GM12878 (cell line): ENCODE results near the gene NAT10. TPM values are rescaled to one million over a fixed set of nuclear protein-coding genes. Genes with fewer than 3 reads are reported as not detected.

Source experiments
- ATAC-seq: fragments of 200-7000 bp; cut with Tn5 transposase; 3 replicates; pipeline ENCODE4 v1.9.1; 2020; ENCODE audit warnings: mild to moderate bottlenecking, moderate library complexity
- BruUV-seq: library from RNA; stranded (reverse); fragments of 400-500 nt; replicated peaks from 2 replicates; lab custom pipeline; 2021; lab: Mats Ljungman, UMichigan
- CTCF ChIA-PET: fragments of 300-600 bp; sonication (Branson Sonifier 250); formaldehyde crosslinking; extraction: SDS; loops from one replicate; lab custom pipeline; 2021; ENCODE audit warnings: inconsistent platforms; lab: Yijun Ruan, JAX
- POLR2A ChIA-PET: fragments of 350-600 bp; formaldehyde crosslinking; extraction: SDS; loops from one replicate; lab custom pipeline; 2021; ENCODE audit warnings: inconsistent platforms; lab: Charles Lee
- RAD21 ChIA-PET: fragments of 300-600 bp; sonication (Branson Sonifier 250); formaldehyde crosslinking; loops from one replicate; lab custom pipeline; 2023; ENCODE audit warnings: antibody characterized with exemption; ENCODE audit not compliant: unreplicated experiment; lab: Charles Lee
- SMC1A ChIA-PET: fragments of 300-600 bp; sonication (Branson Sonifier 250); formaldehyde crosslinking; loops from one replicate; lab custom pipeline; 2023; ENCODE audit not compliant: unreplicated experiment, uncharacterized antibody; lab: Charles Lee
- DNase-seq: peaks from one replicate; pipeline ENCODE4 v3.0.0-alpha.2; 2011; ENCODE audit warnings: low read depth, low spot score
- FAIRE-seq: peaks from 3 replicates; lab custom pipeline; 2011; peaks lifted over from hg19 to GRCh38; lab: Jason Lieb, UNC
- H2AFZ ChIP-seq: 2 replicates; pipeline ENCODE4 v1.6.0; 2011; ENCODE audit warnings: low read depth, low read length, control low read depth; ENCODE audit not compliant: control insufficient read depth
- H3K27ac ChIP-seq: 2 replicates; pipeline ENCODE4 v1.5.1; 2011; ENCODE audit warnings: control low read depth; ENCODE audit not compliant: control insufficient read depth, insufficient read depth
- H3K27me3 ChIP-seq, 2 experiments: replicated peaks in 1 of 2; 2 replicates each; pipeline versions ENCODE4 v1.6.0 to v1.6.1; 2011; ENCODE audit warnings: low read length in 1 of 2; ENCODE audit not compliant: control insufficient read depth in 2 of 2, insufficient read depth in 2 of 2
- H3K36me3 ChIP-seq, 2 experiments: 2 replicates each; pipeline ENCODE4 v1.5.1; 2011; ENCODE audit warnings: low read length in 1 of 2; ENCODE audit not compliant: control insufficient read depth in 2 of 2, insufficient read depth in 2 of 2
- H3K4me1 ChIP-seq: 2 replicates; pipeline ENCODE4 v1.6.1; 2011; ENCODE audit warnings: mild to moderate bottlenecking, low read length, moderate library complexity, mixed read lengths; ENCODE audit not compliant: control insufficient read depth, insufficient read depth
- H3K4me2 ChIP-seq: 2 replicates; pipeline ENCODE4 v1.6.0; 2011; ENCODE audit warnings: control low read depth; ENCODE audit not compliant: control insufficient read depth, insufficient read depth
- H3K4me3 ChIP-seq: fragments of 200-600 bp; sonication (generic); 2 replicates; pipeline ENCODE4 v1.5.1; 2016
- H3K79me2 ChIP-seq: 2 replicates; pipeline ENCODE4 v1.6.0; 2011; ENCODE audit warnings: low read length; ENCODE audit not compliant: control insufficient read depth, insufficient read depth
- H3K9ac ChIP-seq: 2 replicates; pipeline ENCODE4 v1.8.0; 2011; ENCODE audit warnings: low read length, control low read depth, mixed read lengths; ENCODE audit not compliant: control insufficient read depth, insufficient read depth
- H3K9me3 ChIP-seq: replicated peaks from 3 replicates; pipeline ENCODE4 v1.5.1; 2011; ENCODE audit warnings: mild to moderate bottlenecking, low read length; ENCODE audit not compliant: control insufficient read depth, insufficient read depth
- H4K20me1 ChIP-seq: 2 replicates; pipeline ENCODE4 v1.6.0; 2011; ENCODE audit not compliant: control insufficient read depth, insufficient read depth
- HDAC2 ChIP-seq: fragments of 200-600 bp; sonication (generic); IDR thresholded peaks from 2 replicates; pipeline ENCODE4 v1.6.1; 2017
- HDAC6 ChIP-seq: fragments of 200-600 bp; sonication (generic); IDR thresholded peaks from one replicate; pipeline ENCODE4 v1.8.0; 2017; ENCODE audit warnings: antibody characterized with exemption; ENCODE audit not compliant: unreplicated experiment
- JUND ChIP-seq: IDR thresholded peaks from 2 replicates; pipeline ENCODE4 v1.6.1; 2012; ENCODE audit warnings: low read depth, mild to moderate bottlenecking, low read length, improper control_type of control experiment, moderate library complexity
- KAT2A ChIP-seq: conservative IDR thresholded peaks from 2 replicates; pipeline ENCODE4 v1.6.1; 2011; ENCODE audit warnings: low read depth, low read length; ENCODE audit not compliant: control insufficient read depth
- NFYA ChIP-seq: IDR thresholded peaks from 2 replicates; pipeline ENCODE4 v1.6.1; 2011; ENCODE audit warnings: low read depth, mild to moderate bottlenecking, low read length, improper control_type of control experiment, borderline replicate concordance
- ZBED1 ChIP-seq: IDR thresholded peaks from 2 replicates; pipeline ENCODE4 v1.6.1; 2016; ENCODE audit warnings: borderline replicate concordance
- WGBS: methylation state at CpG from one replicate; pipeline ENCODE4 v1.1.6; 2016; ENCODE audit warnings: low lambda C conversion rate; ENCODE audit not compliant: insufficient replicate concordance, insufficient coverage; ENCODE audit errors: missing lambda C conversion rate; 5-methylcytosine and 5-hydroxymethylcytosine counted together
- in situ Hi-C: fragments of 300-500 bp; cut with MboI; formaldehyde crosslinking; loops from 9 replicates; pipeline ENCODE4 v1.14.3; 2018; ENCODE audit warnings: mixed read lengths
- intact Hi-C: fragments of 100-400 bp; cut with micrococcal nuclease; formaldehyde crosslinking; loops from one replicate; pipeline ENCODE4 v1.14.2; 2022; ENCODE audit not compliant: unreplicated experiment
- polyA plus RNA-seq, 11 experiments: library from polyadenylated mRNA; depleted of rRNA in 4 of 11; unstranded in 6 of 11; stranded (reverse) in 5 of 11; fragments of >200 nt; fragmentation: Nextera tagmentation in 4 of 11; fragmentation: Illumina TruSeq in 1 of 11; extraction: Ambion mirVana in 4 of 11; extraction: Trizol in 1 of 11; gene quantifications; 1 replicate in 1 of 11; 2 replicates in 10 of 11; pipeline versions ENCODE4 v1.2.1 to v1.2.3, GENCODE V29; 2011 to 2016; ENCODE audit warnings: inconsistent platforms in 2 of 11, missing spikeins in 2 of 11, low read depth in 1 of 11
- total RNA-seq, 4 experiments: library from RNA; depleted of rRNA in 3 of 4; stranded (reverse); fragments of >200 nt in 3 of 4; fragmentation: Illumina TruSeq in 1 of 4; extraction: Trizol in 1 of 4; gene quantifications; 2 replicates each; pipeline versions ENCODE4 v1.2.1 to v1.2.3, GENCODE V29; 2013 to 2021
- TF ChIP-seq, protein P1 (sequence below): IDR thresholded peaks from 2 replicates; pipeline ENCODE4 v1.6.1; 2011; ENCODE audit warnings: low read depth, mild to moderate bottlenecking, low read length, moderate library complexity, borderline replicate concordance; ENCODE audit errors: extremely low read depth
- TF ChIP-seq, protein P2 (sequence below): fragments of 450-650 bp; conservative IDR thresholded peaks from 2 replicates; pipeline ENCODE4 v1.6.1; 2017; ENCODE audit warnings: mild to moderate bottlenecking, moderate library complexity
- TF ChIP-seq, protein P3 (sequence below): IDR thresholded peaks from 2 replicates; pipeline ENCODE4 v1.6.1; 2011; ENCODE audit warnings: borderline replicate concordance, low read depth, mild to moderate bottlenecking, moderate library complexity, mixed read lengths, low read length; ENCODE audit not compliant: insufficient read depth; ENCODE audit errors: extremely low read length
- TF ChIP-seq, protein P4 (sequence below): fragments of 450-650 bp; IDR thresholded peaks from 2 replicates; pipeline ENCODE4 v1.6.1; 2018; ENCODE audit warnings: borderline replicate concordance, mild to moderate bottlenecking; ENCODE audit not compliant: partially characterized antibody
- TF ChIP-seq, protein P5 (sequence below): fragments of 450-650 bp; IDR thresholded peaks from 2 replicates; pipeline ENCODE4 v1.6.1; 2016; ENCODE audit warnings: mild to moderate bottlenecking, moderate library complexity, borderline replicate concordance
- TF ChIP-seq, protein P6 (sequence below): fragments of 450-650 bp; IDR thresholded peaks from 2 replicates; pipeline ENCODE4 v1.6.1; 2014; ENCODE audit warnings: mild to moderate bottlenecking

Gene NAT10
- total and polyA plus RNA-seq, 10 of the 15 experiments (the other 5 are each of a cell fraction or from before 2014, with no cell fraction given), result 45.1 to 95.5 (median 72.8) TPM

DNA sequence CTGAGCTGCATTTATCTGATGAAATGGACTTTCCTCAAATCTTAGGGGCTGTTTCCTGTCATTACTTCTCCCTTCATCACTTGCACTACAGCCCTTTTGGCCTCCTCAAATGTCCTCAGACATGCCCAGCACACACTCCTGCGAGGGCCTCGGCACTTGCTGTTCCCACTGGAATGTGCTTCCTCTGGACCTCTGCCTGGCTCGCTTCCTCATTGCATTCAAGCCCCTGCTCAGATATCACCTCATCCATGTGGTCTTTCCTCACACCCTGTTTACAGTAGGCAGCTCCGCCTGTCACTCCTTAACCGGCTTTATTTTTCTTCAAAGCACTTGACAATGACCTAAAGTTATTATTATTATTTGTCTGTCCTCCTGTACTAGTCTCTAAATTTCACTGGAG is 9.0 kb downstream of the NAT10 start:
- ChIA-PET CTCF (no interaction called here), RAD21 (no interaction called here), POLR2A (no interaction called here), SMC1A (interaction anchor here (1.6 to 1.8 kb wide), 2 partner anchors 31 to 60 kb away, joined by 3 to 4 read pairs; no protein-coding TSS in a partner anchor)
- Histone ChIP-seq H3K4me3 (no peak overlapping the region), H2AFZ (no peak overlapping the region), H3K27me3 (no peaks in the 10 kb centered on the region), H3K79me2 (peaks cover 3% of the 10 kb centered on the region), H3K9ac (no peak overlapping the region), H3K36me3 (peaks cover 40 to 62% of the 10 kb centered on the region in 2 experiments), H3K9me3 (no peaks in the 10 kb centered on the region), H3K27ac (no peak overlapping the region), H3K4me2 (no peak overlapping the region), H4K20me1 (no peaks in the 10 kb centered on the region), H3K4me1 (no peaks in the 10 kb centered on the region)
- intact Hi-C loops (no loop called here), in situ Hi-C loops (no loop called here)
- TF ChIP-seq KAT2A (no peak), JUND (no peak), HDAC6 (no peak), ZBED1 (no peak), NFYA (no peak), HDAC2 (no peak)
- TF ChIP-seq, protein P1, sequence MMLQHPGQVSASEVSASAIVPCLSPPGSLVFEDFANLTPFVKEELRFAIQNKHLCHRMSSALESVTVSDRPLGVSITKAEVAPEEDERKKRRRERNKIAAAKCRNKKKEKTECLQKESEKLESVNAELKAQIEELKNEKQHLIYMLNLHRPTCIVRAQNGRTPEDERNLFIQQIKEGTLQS, result no peak
- TF ChIP-seq, protein P2, sequence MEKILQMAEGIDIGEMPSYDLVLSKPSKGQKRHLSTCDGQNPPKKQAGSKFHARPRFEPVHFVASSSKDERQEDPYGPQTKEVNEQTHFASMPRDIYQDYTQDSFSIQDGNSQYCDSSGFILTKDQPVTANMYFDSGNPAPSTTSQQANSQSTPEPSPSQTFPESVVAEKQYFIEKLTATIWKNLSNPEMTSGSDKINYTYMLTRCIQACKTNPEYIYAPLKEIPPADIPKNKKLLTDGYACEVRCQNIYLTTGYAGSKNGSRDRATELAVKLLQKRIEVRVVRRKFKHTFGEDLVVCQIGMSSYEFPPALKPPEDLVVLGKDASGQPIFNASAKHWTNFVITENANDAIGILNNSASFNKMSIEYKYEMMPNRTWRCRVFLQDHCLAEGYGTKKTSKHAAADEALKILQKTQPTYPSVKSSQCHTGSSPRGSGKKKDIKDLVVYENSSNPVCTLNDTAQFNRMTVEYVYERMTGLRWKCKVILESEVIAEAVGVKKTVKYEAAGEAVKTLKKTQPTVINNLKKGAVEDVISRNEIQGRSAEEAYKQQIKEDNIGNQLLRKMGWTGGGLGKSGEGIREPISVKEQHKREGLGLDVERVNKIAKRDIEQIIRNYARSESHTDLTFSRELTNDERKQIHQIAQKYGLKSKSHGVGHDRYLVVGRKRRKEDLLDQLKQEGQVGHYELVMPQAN, result no peak
- TF ChIP-seq, protein P3, sequence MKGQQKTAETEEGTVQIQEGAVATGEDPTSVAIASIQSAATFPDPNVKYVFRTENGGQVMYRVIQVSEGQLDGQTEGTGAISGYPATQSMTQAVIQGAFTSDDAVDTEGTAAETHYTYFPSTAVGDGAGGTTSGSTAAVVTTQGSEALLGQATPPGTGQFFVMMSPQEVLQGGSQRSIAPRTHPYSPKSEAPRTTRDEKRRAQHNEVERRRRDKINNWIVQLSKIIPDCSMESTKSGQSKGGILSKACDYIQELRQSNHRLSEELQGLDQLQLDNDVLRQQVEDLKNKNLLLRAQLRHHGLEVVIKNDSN, result no peak
- TF ChIP-seq, protein P4, sequence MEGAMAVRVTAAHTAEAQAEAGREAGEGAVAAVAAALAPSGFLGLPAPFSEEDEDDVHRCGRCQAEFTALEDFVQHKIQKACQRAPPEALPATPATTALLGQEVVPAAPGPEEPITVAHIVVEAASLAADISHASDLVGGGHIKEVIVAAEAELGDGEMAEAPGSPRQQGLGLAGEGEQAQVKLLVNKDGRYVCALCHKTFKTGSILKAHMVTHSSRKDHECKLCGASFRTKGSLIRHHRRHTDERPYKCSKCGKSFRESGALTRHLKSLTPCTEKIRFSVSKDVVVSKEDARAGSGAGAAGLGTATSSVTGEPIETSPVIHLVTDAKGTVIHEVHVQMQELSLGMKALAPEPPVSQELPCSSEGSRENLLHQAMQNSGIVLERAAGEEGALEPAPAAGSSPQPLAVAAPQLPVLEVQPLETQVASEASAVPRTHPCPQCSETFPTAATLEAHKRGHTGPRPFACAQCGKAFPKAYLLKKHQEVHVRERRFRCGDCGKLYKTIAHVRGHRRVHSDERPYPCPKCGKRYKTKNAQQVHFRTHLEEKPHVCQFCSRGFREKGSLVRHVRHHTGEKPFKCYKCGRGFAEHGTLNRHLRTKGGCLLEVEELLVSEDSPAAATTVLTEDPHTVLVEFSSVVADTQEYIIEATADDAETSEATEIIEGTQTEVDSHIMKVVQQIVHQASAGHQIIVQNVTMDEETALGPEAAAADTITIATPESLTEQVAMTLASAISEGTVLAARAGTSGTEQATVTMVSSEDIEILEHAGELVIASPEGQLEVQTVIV, result no peak
- TF ChIP-seq, protein P5, sequence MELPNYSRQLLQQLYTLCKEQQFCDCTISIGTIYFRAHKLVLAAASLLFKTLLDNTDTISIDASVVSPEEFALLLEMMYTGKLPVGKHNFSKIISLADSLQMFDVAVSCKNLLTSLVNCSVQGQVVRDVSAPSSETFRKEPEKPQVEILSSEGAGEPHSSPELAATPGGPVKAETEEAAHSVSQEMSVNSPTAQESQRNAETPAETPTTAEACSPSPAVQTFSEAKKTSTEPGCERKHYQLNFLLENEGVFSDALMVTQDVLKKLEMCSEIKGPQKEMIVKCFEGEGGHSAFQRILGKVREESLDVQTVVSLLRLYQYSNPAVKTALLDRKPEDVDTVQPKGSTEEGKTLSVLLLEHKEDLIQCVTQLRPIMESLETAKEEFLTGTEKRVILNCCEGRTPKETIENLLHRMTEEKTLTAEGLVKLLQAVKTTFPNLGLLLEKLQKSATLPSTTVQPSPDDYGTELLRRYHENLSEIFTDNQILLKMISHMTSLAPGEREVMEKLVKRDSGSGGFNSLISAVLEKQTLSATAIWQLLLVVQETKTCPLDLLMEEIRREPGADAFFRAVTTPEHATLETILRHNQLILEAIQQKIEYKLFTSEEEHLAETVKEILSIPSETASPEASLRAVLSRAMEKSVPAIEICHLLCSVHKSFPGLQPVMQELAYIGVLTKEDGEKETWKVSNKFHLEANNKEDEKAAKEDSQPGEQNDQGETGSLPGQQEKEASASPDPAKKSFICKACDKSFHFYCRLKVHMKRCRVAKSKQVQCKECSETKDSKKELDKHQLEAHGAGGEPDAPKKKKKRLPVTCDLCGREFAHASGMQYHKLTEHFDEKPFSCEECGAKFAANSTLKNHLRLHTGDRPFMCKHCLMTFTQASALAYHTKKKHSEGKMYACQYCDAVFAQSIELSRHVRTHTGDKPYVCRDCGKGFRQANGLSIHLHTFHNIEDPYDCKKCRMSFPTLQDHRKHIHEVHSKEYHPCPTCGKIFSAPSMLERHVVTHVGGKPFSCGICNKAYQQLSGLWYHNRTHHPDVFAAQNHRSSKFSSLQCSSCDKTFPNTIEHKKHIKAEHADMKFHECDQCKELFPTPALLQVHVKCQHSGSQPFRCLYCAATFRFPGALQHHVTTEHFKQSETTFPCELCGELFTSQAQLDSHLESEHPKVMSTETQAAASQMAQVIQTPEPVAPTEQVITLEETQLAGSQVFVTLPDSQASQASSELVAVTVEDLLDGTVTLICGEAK, result no peak
- TF ChIP-seq, protein P6, sequence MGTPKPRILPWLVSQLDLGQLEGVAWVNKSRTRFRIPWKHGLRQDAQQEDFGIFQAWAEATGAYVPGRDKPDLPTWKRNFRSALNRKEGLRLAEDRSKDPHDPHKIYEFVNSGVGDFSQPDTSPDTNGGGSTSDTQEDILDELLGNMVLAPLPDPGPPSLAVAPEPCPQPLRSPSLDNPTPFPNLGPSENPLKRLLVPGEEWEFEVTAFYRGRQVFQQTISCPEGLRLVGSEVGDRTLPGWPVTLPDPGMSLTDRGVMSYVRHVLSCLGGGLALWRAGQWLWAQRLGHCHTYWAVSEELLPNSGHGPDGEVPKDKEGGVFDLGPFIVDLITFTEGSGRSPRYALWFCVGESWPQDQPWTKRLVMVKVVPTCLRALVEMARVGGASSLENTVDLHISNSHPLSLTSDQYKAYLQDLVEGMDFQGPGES, result no peak
- no TSS peak for BruUV-seq
- ATAC-seq (no peak), FAIRE-seq (no peak), DNase-seq (no peak)
- WGBS, result 97% methylated on average over 5 of the region's 5 CpGs
